CD1c-positive myeloid dendritic cell (primary cell): ENCODE results near the gene LIPC.

Source experiments
- DNase-seq: peaks from one replicate; pipeline ENCODE4 v3.0.0-alpha.2; 2016; ENCODE audit errors: extremely low spot score

Gene LIPC

GRCh38 chr15:58458076-58458475, 26.3 kb downstream of the LIPC start:
- peak; percentile 60 for DNase-seq

GRCh38 chr15:58459045-58459444, 27.3 kb downstream of the LIPC start:
- peak; percentile 38 for DNase-seq

GRCh38 chr15:58459560-58459959, 27.8 kb downstream of the LIPC start:
- peak; percentile 37 for DNase-seq

- DNase-seq: no peak
Measured at GRCh38 chr15:58460116-58460790, 28.5 kb downstream of the LIPC start.

- no peak for DNase-seq
Measured at GRCh38 chr15:58460872-58461271, 29.1 kb downstream of the LIPC start.

- peak; percentile 16 for DNase-seq
Measured at GRCh38 chr15:58462547-58462946, 30.8 kb downstream of the LIPC start.

- no peak for DNase-seq
Measured at GRCh38 chr15:58462973-58463663, 31.3 kb downstream of the LIPC start.

- DNase-seq: no peak
Measured at GRCh38 chr15:58463815-58464650, 32.2 kb downstream of the LIPC start.

GRCh38 chr15:58465070-58465469, 33.3 kb downstream of the LIPC start:
- DNase-seq: no peak

GRCh38 chr15:58465866-58466517, 34.2 kb downstream of the LIPC start:
- DNase-seq: no peak

GRCh38 chr15:58466566-58466965, 34.8 kb downstream of the LIPC start:
- DNase-seq: no peak

- no peak for DNase-seq
Measured at GRCh38 chr15:58467121-58467721, 35.4 kb downstream of the LIPC start.

- DNase-seq: no peak
Measured at GRCh38 chr15:58467722-58468423, 36.1 kb downstream of the LIPC start.

- DNase-seq: no peak
Measured at GRCh38 chr15:58469432-58470353, 37.9 kb downstream of the LIPC start.

GRCh38 chr15:58471348-58471747, 39.6 kb downstream of the LIPC start:
- DNase-seq: no peak

GRCh38 chr15:58472221-58472620, 40.4 kb downstream of the LIPC start:
- no peak for DNase-seq

GRCh38 chr15:58472821-58473581, 41.2 kb downstream of the LIPC start:
- no peak for DNase-seq

GRCh38 chr15:58473724-58474123, 41.9 kb downstream of the LIPC start:
- no peak for DNase-seq

GRCh38 chr15:58474741-58475323, 43.0 kb downstream of the LIPC start:
- no peak for DNase-seq
